ENCODE data around the gene DVL1. TPM values are rescaled to one million over a fixed set of nuclear protein-coding genes. Genes with fewer than 3 reads are reported as not detected.

DVL1 gene
- total and polyA plus RNA-seq, 4 donors, result 39.2 to 79.1 (median 62.8) TPM

GRCh38 chr1:1380860-1381259 lies 31.6 kb upstream of the DVL1 start:
- Histone ChIP-seq H3K9ac (ENCODE audit: insufficient read depth in 1 of 2, low read length in 2 of 2) (no peak overlapping the region), H3K9me3 (ENCODE audit: control insufficient read depth in 4 of 4, insufficient read depth in 3 of 4, low read length in 3 of 4) (no peaks in the 10 kb centered on the region), H3K4me3 (no peak overlapping the region), H3K27me3 (ENCODE audit: control insufficient read depth in 3 of 3, insufficient read depth in 3 of 3, low read length in 2 of 3) (no peaks in the 10 kb centered on the region), H3K36me3 (ENCODE audit: control insufficient read depth in 4 of 4, insufficient read depth in 4 of 4, low read length in 4 of 4) (peaks cover 0 to 16% (median 5%) of the 10 kb centered on the region in 4 donors), H3K27ac (ENCODE audit: low read depth in 1 of 2, low read length in 1 of 2) (no peak overlapping the region), H3K4me1 (ENCODE audit: control insufficient read depth in 5 of 5, insufficient read depth in 5 of 5, low read length in 5 of 5) (peaks cover 0 to 4% (median 0%) of the 10 kb centered on the region in 5 donors)
- ATAC-seq (ENCODE audit: insufficient read depth, low FRiP score) (no peak), DNase-seq (no peak)
- 96 to 98% methylated on average over 12 to 16 of the region's 16 CpGs for WGBS, 2 donors
- no peak for TF ChIP-seq CTCF (IDR thresholded peaks at IDR 0.05; ENCODE audit: control extremely low read depth, extremely low read depth)

- no peak overlapping the region for H3K9ac ChIP-seq (ENCODE audit: insufficient read depth in 1 of 2, low read length in 2 of 2)
- TF ChIP-seq CTCF (IDR thresholded peaks at IDR 0.05; ENCODE audit: control extremely low read depth, extremely low read depth), result no peak
- no peak overlapping the region for H3K27ac ChIP-seq (ENCODE audit: low read depth in 1 of 2, low read length in 1 of 2)
- H3K36me3 ChIP-seq (ENCODE audit: control insufficient read depth in 4 of 4, insufficient read depth in 4 of 4, low read length in 4 of 4), result peaks cover 0 to 16% (median 2%) of the 10 kb centered on the region in 4 donors
- WGBS, 2 donors, result 97% methylated on average over 16 of the region's 16 CpGs
- H3K4me1 ChIP-seq (ENCODE audit: control insufficient read depth in 5 of 5, insufficient read depth in 5 of 5, low read length in 5 of 5), result peaks cover 0 to 11% (median 7%) of the 10 kb centered on the region in 5 donors
- H3K9me3 ChIP-seq (ENCODE audit: control insufficient read depth in 4 of 4, insufficient read depth in 3 of 4, low read length in 3 of 4), result no peaks in the 10 kb centered on the region
- H3K27me3 ChIP-seq (ENCODE audit: control insufficient read depth in 3 of 3, insufficient read depth in 3 of 3, low read length in 2 of 3), result no peaks in the 10 kb centered on the region
- ATAC-seq (ENCODE audit: insufficient read depth, low FRiP score), result no peak
- H3K4me3 ChIP-seq, result no peak overlapping the region
- no peak for DNase-seq
These were observed 28.5 kb upstream of the DVL1 start for GRCh38 chr1:1377540-1378205.

- H3K9ac ChIP-seq (ENCODE audit: insufficient read depth in 1 of 2, low read length in 2 of 2), result no peak overlapping the region
- TF ChIP-seq CTCF (IDR thresholded peaks at IDR 0.05; ENCODE audit: control extremely low read depth, extremely low read depth), result no peak
- DNase-seq (no peak), ATAC-seq (ENCODE audit: insufficient read depth, low FRiP score) (no peak)
- 93 to 95% methylated on average over 10 of the region's 10 CpGs for WGBS, 2 donors
- peaks cover 0 to 16% (median under 1%) of the 10 kb centered on the region in 4 donors for H3K36me3 ChIP-seq (ENCODE audit: control insufficient read depth in 4 of 4, insufficient read depth in 4 of 4, low read length in 4 of 4)
- H3K4me3 ChIP-seq, result no peak overlapping the region
- no peak overlapping the region for H3K27ac ChIP-seq (ENCODE audit: low read depth in 1 of 2, low read length in 1 of 2)
- no peaks in the 10 kb centered on the region for H3K9me3 ChIP-seq (ENCODE audit: control insufficient read depth in 4 of 4, insufficient read depth in 3 of 4, low read length in 3 of 4)
- H3K27me3 ChIP-seq (ENCODE audit: control insufficient read depth in 3 of 3, insufficient read depth in 3 of 3, low read length in 2 of 3), result no peaks in the 10 kb centered on the region
- peaks cover 0 to 17% (median 7%) of the 10 kb centered on the region in 5 donors for H3K4me1 ChIP-seq (ENCODE audit: control insufficient read depth in 5 of 5, insufficient read depth in 5 of 5, low read length in 5 of 5)
These were observed 27.5 kb upstream of the DVL1 start for GRCh38 chr1:1376551-1377226.

All from lung (tissue), 12 donors.